ENCODE measurements around the gene TMEM247. TPM values are rescaled to one million over a fixed set of nuclear protein-coding genes. Genes with fewer than 3 reads are reported as not detected.

Gene TMEM247
- total RNA-seq, 4 donors from 2014 or later: not detected

- Histone ChIP-seq H3K27ac (no peak overlapping the region), H3K36me3 (no peaks in the 10 kb centered on the region), H3K4me3 (no peak overlapping the region), H3K4me1 (no peaks in the 10 kb centered on the region), H3K27me3 (no peaks in the 10 kb centered on the region), H3K9me3 (no peaks in the 10 kb centered on the region)
- TF ChIP-seq POLR2A (IDR thresholded peaks at IDR 0.05) (no peak), CTCF (IDR thresholded peaks at IDR 0.05) (no peak)
- no peak for DNase-seq
These were observed 28.9 kb downstream of the TMEM247 start for GRCh38 chr2:46508312-46508711.

GRCh38 chr2:46508759-46509158 is 29.4 kb downstream of the TMEM247 start:
- H3K9me3 ChIP-seq: no peaks in the 10 kb centered on the region
- no peaks in the 10 kb centered on the region for H3K27me3 ChIP-seq
- no peaks in the 10 kb centered on the region for H3K36me3 ChIP-seq
- DNase-seq: no peak
- no peak overlapping the region for H3K27ac ChIP-seq
- H3K4me3 ChIP-seq: no peak overlapping the region
- TF ChIP-seq CTCF (IDR thresholded peaks at IDR 0.05) (no peak), POLR2A (IDR thresholded peaks at IDR 0.05) (no peak)
- H3K4me1 ChIP-seq: no peaks in the 10 kb centered on the region

DNA sequence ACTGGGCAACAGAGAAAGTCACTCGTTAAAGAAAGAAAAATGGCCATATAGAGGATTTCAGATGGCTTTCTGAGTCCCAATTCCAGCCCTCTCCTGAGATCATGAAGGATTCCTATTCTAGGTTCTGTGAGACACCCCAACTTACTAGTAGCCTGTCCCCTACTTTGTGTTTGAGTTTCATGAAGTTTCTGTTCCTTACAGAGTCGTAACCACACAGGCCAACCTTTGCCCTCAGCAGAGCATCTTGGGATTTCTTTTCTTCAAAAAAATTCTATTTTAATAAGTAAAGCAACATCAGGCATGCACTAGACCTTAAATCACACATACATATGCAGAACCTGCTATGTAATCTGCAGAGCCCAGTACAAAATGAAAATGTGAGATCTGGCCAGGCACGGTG is 30.4 kb downstream of the TMEM247 start:
- H3K27ac ChIP-seq: no peak overlapping the region
- no peak for TF ChIP-seq CTCF (IDR thresholded peaks at IDR 0.05)
- no peaks in the 10 kb centered on the region for H3K27me3 ChIP-seq
- no peaks in the 10 kb centered on the region for H3K36me3 ChIP-seq
- no peaks in the 10 kb centered on the region for H3K4me1 ChIP-seq
- DNase-seq: no peak
- H3K4me3 ChIP-seq: no peak overlapping the region
- H3K9me3 ChIP-seq: no peaks in the 10 kb centered on the region

DNA sequence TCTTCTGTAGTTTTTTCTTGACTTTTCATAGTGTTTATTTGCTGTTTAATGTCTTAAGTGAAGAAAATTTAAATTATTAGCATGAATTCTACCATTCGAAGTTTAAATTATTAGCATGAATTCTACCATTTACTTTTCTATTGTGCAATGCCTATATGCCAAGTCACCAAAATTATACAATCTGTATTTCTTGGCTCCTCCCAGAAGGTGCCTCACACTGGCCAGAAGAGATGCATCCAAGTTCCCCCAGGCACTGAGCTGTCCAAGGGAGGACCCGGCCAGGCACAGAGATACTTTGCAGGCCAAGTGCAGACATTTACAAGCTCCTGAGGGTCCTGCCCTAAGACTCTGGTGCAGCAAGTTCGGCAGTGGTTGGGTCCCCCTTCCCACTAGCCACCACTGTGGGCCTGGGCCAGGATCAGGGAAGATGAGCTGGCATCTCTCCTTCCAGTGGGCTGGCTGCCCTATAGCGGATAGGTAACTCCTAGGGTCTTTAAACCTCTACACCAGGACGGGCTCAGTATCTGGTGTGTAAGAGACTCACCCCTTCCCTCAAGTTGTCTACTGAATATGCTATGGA is 31.3 kb downstream of the TMEM247 start:
- DNase-seq: no peak
- no peaks in the 10 kb centered on the region for H3K4me1 ChIP-seq
- no peaks in the 10 kb centered on the region for H3K27me3 ChIP-seq
- H3K4me3 ChIP-seq: no peak overlapping the region
- H3K9me3 ChIP-seq: no peaks in the 10 kb centered on the region
- H3K27ac ChIP-seq: no peak overlapping the region
- H3K36me3 ChIP-seq: no peaks in the 10 kb centered on the region
- no peak for TF ChIP-seq CTCF (IDR thresholded peaks at IDR 0.05)
- TF ChIP-seq POLR2A (IDR thresholded peaks at IDR 0.05): no peak

DNA sequence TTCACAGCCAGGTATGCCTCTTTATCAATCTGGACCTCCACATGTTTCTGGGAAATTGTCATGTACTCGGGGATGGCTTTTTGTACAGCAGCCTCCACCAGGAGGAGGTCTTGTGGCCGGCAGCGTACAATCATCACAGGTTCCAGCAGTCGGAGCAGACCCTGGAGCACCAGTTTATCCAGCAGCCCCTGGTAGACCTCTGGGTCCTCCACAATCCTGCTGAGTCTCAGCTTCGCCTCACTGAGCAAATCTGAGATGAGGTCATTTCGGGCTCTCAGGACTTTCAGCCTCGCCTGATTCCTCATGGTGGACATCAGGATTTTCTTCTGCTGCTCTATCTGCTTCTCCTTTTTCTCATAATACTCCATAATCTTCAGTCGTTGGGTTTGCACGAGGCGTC is 32.8 kb downstream of the TMEM247 start:
- H3K27me3 ChIP-seq: no peaks in the 10 kb centered on the region
- H3K9me3 ChIP-seq: peaks cover 0 to 6% (median 0%) of the 10 kb centered on the region in 4 donors
- no peak for DNase-seq
- TF ChIP-seq CTCF (IDR thresholded peaks at IDR 0.05) (no peak), POLR2A (IDR thresholded peaks at IDR 0.05) (no peak)
- H3K27ac ChIP-seq: no peak overlapping the region
- no peaks in the 10 kb centered on the region for H3K4me1 ChIP-seq
- H3K36me3 ChIP-seq: no peaks in the 10 kb centered on the region
- H3K4me3 ChIP-seq: no peak overlapping the region

DNA sequence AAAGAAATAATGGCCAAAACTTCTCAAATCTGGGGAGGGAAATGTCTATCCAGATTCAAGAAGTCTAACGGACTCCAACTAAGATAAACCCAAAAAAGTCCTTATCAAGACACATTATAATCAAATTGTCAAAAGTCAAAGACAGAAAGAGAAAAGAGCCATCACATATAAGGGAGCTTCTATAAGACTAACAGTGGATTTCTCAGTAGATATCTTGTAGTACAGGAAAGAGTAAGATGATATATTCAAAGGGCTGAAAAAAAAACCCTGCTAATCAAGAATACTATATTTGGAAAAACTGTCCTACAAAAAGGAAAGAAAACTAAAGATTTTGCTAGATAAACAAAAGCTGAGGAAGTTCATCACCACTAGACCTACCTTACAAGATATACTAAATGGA is 35.4 kb downstream of the TMEM247 start:
- no peaks in the 10 kb centered on the region for H3K4me1 ChIP-seq
- H3K4me3 ChIP-seq: no peak overlapping the region
- H3K27me3 ChIP-seq: no peaks in the 10 kb centered on the region
- DNase-seq: no peak
- no peak overlapping the region for H3K27ac ChIP-seq
- peaks cover 0 to 6% (median 0%) of the 10 kb centered on the region in 4 donors for H3K9me3 ChIP-seq
- no peaks in the 10 kb centered on the region for H3K36me3 ChIP-seq
- no peak for TF ChIP-seq CTCF (IDR thresholded peaks at IDR 0.05)
- TF ChIP-seq POLR2A (IDR thresholded peaks at IDR 0.05): no peak

Measured in Peyer's patch (tissue), 4 donors.